ENCODE measurements around the gene ZNF563.

DNA sequence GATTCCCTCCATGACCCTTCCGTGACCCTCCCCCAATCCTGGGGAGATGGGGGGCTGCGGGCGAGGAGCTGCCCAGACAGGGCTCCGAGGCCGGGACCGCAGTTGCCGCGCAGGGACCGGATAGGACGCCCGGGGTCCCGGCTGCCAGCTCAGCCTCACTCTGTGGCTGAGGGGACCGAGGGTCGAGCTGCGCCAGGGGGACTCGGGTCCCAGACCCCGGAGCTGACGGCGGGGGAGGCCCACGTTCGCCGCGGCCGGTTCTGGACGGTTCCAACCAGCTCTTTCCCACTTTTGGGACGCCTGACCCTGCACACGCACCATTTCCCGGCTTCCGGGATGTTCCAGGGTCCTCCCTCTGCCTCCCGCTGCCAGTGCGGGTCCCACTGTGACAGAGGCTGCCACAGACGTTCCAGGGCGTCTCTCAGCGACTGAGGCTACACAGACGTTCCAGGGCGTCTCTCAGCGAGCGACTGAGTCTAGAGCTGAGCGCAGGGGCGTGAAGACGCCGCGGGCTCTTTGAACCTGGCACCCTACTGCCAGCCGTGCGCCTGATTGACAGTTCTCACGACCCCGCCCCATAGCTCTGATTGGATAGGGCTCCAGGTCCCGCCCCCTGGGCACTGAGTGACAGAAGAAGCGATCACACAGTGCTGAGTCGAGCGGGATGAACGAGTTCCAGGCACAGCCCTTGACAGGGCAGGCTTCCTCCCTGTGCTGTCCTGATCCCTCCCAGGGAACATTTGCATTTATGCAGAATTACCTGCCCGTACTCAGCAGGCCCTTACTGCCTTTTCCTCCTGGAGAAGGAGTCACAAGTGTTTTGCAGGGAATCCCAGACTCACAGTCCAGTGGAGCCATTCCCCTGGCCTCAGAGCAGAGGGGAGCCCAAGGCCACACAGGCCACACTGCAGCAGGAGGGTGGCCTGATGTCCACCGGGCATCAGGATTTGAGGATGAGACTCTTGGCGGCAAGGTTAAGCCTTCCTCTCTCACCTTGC, at the start of gene ZNF563:
- TF ChIP-seq POLR2A (IDR thresholded peaks at IDR 0.05) = no peak
- TF ChIP-seq, protein P1, sequence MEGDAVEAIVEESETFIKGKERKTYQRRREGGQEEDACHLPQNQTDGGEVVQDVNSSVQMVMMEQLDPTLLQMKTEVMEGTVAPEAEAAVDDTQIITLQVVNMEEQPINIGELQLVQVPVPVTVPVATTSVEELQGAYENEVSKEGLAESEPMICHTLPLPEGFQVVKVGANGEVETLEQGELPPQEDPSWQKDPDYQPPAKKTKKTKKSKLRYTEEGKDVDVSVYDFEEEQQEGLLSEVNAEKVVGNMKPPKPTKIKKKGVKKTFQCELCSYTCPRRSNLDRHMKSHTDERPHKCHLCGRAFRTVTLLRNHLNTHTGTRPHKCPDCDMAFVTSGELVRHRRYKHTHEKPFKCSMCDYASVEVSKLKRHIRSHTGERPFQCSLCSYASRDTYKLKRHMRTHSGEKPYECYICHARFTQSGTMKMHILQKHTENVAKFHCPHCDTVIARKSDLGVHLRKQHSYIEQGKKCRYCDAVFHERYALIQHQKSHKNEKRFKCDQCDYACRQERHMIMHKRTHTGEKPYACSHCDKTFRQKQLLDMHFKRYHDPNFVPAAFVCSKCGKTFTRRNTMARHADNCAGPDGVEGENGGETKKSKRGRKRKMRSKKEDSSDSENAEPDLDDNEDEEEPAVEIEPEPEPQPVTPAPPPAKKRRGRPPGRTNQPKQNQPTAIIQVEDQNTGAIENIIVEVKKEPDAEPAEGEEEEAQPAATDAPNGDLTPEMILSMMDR (IDR thresholded peaks at IDR 0.05) = no peak
